ENCODE data around the gene ANGEL2. TPM values are rescaled to one million over a fixed set of nuclear protein-coding genes. Genes with fewer than 3 reads are reported as not detected.
"Not testable (repeated sequence)": the region's sequence is repeated elsewhere in the genome, so short reads cannot be mapped to it uniquely, and the experiment has no call there.

ANGEL2 gene
- total RNA-seq, 1 donor from 2014 or later = 16.4 TPM

DNA sequence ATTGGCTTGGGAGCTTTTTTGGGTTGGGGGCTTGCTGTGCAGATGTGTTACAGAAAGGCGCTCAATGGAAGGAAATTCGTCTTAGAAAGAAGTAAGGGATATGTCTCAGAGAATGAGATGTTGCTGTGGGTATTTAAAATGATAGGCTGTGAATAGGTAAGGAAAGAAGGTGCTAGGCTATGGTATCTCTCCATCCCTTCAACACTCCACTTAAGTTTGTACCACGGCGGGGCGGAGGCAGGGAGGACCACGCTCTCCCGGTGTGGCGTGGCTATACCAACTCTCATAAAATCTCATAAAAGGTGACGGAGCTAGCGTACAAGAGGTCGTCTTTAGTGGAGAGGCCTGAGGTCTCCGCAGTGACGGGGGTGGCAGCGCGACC lies 35.1 kb upstream of the ANGEL2 start:
- H3K27ac ChIP-seq (replicated peaks) = peak overlapping the region; percentile 86
- H3K4me3 ChIP-seq = peak overlapping the region; percentile 89
- no peaks in the 10 kb centered on the region for H3K9me3 ChIP-seq (replicated peaks)
- peaks cover 35% of the 10 kb centered on the region for H3K4me1 ChIP-seq
- TF ChIP-seq, protein P1, sequence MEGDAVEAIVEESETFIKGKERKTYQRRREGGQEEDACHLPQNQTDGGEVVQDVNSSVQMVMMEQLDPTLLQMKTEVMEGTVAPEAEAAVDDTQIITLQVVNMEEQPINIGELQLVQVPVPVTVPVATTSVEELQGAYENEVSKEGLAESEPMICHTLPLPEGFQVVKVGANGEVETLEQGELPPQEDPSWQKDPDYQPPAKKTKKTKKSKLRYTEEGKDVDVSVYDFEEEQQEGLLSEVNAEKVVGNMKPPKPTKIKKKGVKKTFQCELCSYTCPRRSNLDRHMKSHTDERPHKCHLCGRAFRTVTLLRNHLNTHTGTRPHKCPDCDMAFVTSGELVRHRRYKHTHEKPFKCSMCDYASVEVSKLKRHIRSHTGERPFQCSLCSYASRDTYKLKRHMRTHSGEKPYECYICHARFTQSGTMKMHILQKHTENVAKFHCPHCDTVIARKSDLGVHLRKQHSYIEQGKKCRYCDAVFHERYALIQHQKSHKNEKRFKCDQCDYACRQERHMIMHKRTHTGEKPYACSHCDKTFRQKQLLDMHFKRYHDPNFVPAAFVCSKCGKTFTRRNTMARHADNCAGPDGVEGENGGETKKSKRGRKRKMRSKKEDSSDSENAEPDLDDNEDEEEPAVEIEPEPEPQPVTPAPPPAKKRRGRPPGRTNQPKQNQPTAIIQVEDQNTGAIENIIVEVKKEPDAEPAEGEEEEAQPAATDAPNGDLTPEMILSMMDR (IDR thresholded peaks at IDR 0.05; ENCODE audit: borderline replicate concordance) = no peak
- H3K36me3 ChIP-seq = no peaks in the 10 kb centered on the region
- intact Hi-C loops (cut with micrococcal nuclease) = no loop called here
- DNase-seq = no peak
- H3K27me3 ChIP-seq (ENCODE audit: low read depth) = peaks cover 38% of the 10 kb centered on the region

DNA sequence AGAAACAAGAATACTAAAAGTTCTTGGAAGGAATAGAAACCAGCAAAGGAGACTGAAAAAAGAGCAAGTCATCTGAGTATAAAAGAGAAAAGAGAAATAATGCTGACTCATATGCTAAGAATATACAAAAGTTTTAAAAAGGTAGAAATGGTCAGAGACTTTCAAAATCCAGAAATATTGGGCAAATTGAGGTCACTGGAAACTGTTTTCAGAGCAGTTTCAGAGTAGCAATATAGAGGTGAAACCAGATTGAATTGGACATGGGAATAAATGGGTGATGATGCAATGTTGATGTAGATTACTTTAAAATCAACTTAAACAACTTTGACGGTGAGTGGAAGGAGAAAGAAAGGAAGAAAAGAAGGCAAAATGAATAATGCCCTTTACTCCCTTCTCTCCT lies 33.6 kb upstream of the ANGEL2 start:
- peaks cover 53% of the 10 kb centered on the region for H3K27me3 ChIP-seq (ENCODE audit: low read depth)
- H3K27ac ChIP-seq (replicated peaks) = no peak overlapping the region
- H3K9me3 ChIP-seq (replicated peaks) = no peaks in the 10 kb centered on the region
- TF ChIP-seq, protein P1 (IDR thresholded peaks at IDR 0.05; ENCODE audit: borderline replicate concordance) = no peak
- no peaks in the 10 kb centered on the region for H3K36me3 ChIP-seq
- H3K4me1 ChIP-seq = peaks cover 35% of the 10 kb centered on the region
- no peak overlapping the region for H3K4me3 ChIP-seq
- intact Hi-C loops (cut with micrococcal nuclease) = no loop called here
- no peak for DNase-seq

DNA sequence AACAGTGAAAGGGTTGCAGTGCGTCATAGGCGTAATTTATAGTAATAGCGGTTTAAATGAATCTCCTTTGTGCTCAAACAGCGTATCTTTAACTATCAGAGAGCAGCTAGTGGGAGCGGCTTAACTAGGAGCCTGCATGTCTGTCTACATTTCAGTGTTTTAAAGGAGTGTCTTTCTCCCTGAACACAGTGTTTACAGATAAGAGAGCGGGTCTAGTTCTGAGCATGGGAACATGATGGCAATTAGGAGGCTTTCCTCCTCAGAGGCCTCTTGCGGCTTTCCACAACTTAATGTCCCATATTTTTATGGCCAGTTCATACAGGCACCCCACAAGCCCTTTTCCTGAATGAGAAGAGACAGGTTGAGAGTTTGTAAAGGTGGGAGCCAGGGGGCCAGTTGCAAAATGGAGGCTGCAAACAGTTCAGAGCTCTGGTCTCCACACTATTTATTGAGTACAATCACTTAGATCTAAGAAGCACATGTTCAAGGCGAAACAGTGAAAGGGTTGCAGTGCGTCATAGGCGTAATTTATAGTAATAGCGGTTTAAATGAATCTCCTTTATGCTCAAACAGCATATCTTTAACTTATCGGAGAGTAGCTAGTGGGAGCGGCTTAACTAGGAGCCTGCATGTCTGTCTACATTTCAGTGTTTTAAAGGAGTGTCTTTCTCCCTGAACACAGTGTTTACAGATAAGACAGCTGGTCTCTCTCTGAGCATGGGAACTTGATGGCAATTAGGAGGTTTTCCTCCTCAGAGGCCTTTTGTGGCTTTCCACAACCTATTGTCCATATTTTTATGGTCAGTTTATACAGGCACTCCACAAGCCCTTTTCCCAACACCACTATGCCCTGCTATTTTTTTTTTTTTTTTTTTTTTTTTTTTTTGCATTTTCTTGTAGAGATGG lies 29.9 kb upstream of the ANGEL2 start:
- H3K27ac ChIP-seq (replicated peaks); intact Hi-C loops (cut with micrococcal nuclease); H3K4me3 ChIP-seq; H3K9me3 ChIP-seq (replicated peaks); H3K36me3 ChIP-seq; H3K4me1 ChIP-seq; DNase-seq: not testable (repeated sequence)
- peaks cover 83% of the 10 kb centered on the region for H3K27me3 ChIP-seq (ENCODE audit: low read depth)

DNA sequence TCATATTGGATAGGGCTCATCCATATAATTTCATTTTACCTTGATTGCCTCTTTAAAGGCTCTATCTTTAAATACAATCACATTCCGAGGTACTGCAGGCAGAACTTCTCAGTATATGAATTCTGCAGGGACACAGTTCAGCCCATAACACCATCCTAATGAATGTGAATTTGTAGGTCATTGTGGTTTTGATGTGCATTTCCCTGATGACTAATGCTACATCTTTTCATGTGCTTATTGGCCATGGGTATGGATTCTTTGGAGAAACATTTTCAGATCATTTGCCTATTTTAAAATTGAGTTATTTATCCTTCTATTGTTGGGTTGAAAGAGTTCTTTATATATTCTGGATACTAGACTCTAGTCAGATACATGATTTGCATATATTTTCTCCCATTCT lies 25.8 kb upstream of the ANGEL2 start:
- H3K4me3 ChIP-seq = no peak overlapping the region
- no peaks in the 10 kb centered on the region for H3K9me3 ChIP-seq (replicated peaks)
- intact Hi-C loops (cut with micrococcal nuclease) = no loop called here
- no peak for DNase-seq
- no peaks in the 10 kb centered on the region for H3K4me1 ChIP-seq
- H3K36me3 ChIP-seq = no peaks in the 10 kb centered on the region
- TF ChIP-seq, protein P1 (IDR thresholded peaks at IDR 0.05; ENCODE audit: borderline replicate concordance) = no peak
- H3K27ac ChIP-seq (replicated peaks) = no peak overlapping the region
- peaks cover 79% of the 10 kb centered on the region for H3K27me3 ChIP-seq (ENCODE audit: low read depth)

DNA sequence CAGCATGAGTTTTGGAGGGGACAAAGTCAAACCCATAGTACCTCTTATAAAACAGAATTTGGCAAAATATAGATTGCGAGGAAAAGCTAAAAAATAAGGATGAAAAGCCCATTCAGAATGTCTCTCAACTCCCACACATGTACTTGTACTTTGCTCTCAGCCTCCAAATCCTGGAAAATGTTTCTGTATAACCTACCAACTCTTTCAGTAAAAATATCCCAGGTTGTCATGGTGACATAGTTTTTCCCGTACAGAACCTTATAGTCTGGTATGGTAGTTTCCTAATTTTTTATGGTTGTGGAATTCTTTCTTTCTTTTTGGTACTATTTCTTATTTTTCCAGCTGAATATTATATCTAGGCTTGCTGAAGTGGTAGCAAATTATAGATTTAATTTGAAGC lies 19.9 kb upstream of the ANGEL2 start:
- Histone ChIP-seq H3K27ac (replicated peaks) (no peak overlapping the region), H3K4me1 (no peaks in the 10 kb centered on the region), H3K4me3 (no peak overlapping the region), H3K27me3 (ENCODE audit: low read depth) (peaks cover 66% of the 10 kb centered on the region), H3K9me3 (replicated peaks) (no peaks in the 10 kb centered on the region), H3K36me3 (no peaks in the 10 kb centered on the region)
- intact Hi-C loops (cut with micrococcal nuclease) = no loop called here
- TF ChIP-seq, protein P1 (IDR thresholded peaks at IDR 0.05; ENCODE audit: borderline replicate concordance) = no peak
- DNase-seq = no peak

DNA sequence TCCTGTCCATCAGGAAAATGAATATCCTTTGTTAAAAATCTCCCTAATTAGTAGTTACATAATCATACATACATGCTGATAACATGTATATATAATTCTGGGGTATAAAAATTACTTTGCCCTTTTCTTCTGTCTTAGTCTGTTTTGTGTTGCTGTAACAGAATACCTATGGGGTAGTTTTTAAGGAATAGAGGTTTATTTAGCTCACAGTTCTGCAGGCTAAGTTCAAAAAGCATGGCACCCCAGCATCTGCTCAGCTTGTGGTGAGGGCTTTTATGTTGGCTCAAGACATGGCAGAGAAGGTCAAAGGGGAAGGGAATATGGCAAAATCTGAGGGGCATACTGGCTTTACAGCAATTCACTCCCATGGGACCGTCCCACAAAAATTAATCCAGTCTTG lies 19.0 kb upstream of the ANGEL2 start:
- Histone ChIP-seq H3K36me3 (no peaks in the 10 kb centered on the region), H3K4me3 (no peak overlapping the region), H3K9me3 (replicated peaks) (no peaks in the 10 kb centered on the region), H3K27me3 (ENCODE audit: low read depth) (peaks cover 66% of the 10 kb centered on the region), H3K27ac (replicated peaks) (no peak overlapping the region), H3K4me1 (no peaks in the 10 kb centered on the region)
- intact Hi-C loops (cut with micrococcal nuclease) = no loop called here
- DNase-seq = no peak
- TF ChIP-seq, protein P1 (IDR thresholded peaks at IDR 0.05; ENCODE audit: borderline replicate concordance) = no peak
